Measurements from ENCODE around the gene LCAT. TPM values are rescaled to one million over a fixed set of nuclear protein-coding genes. Genes with fewer than 3 reads are reported as not detected.

Gene LCAT
- total RNA-seq, result 4.3 and 5.0 TPM in 2 replicates

GRCh38 chr16:67943619-67944504 is at the start of gene LCAT:
Gene LCAT, minus strand, starts transcription at chr16:67944120. Its CDS starts 19 bp downstream, at chr16:67944101.

GRCh38 chr16:67979955-67980678 is 36.2 kb upstream of the LCAT start, which contains the start of gene DPEP3:
Gene DPEP3, minus strand, starts transcription at chr16:67980499. Its CDS starts 119 bp downstream, at chr16:67980380.

GRCh38 chr16:67968400-67969253 is 24.7 kb upstream of the LCAT start, which contains the start of gene SLC12A4:
Gene SLC12A4, minus strand, starts transcription at chr16:67968637. Its CDS starts 84 bp downstream, at chr16:67968553.

GRCh38 chr16:67936124-67936879 is 7.6 kb downstream of the LCAT start, which contains the start of gene PSMB10:
Gene PSMB10, minus strand, starts transcription at chr16:67936850. Its CDS starts 101 bp downstream, at chr16:67936749.

GRCh38 chr16:67931712-67932461 is 12.0 kb downstream of the LCAT start, which contains the start of gene CTRL:
Gene CTRL, minus strand, starts transcription at chr16:67931862. Its CDS starts 10 bp downstream, at chr16:67931852.

GRCh38 chr16:67892899-67893742 is 50.8 kb downstream of the LCAT start, which contains the start of gene PSKH1:
Gene PSKH1, plus strand, starts transcription at chr16:67893254. Its CDS starts 15,496 bp downstream, at chr16:67908750.

Other genes with a start within 250 kb of the LCAT start
- 33.9 and 35.1 TPM in 2 replicates for gene GFOD2, start 224.8 kb downstream of the LCAT start, total RNA-seq
- 9.7 and 12.0 TPM in 2 replicates for gene RANBP10, start 137.6 kb downstream of the LCAT start, total RNA-seq
- gene TSNAXIP1, start 137.2 kb downstream of the LCAT start, total RNA-seq, result 0.13 and 0.14 TPM in 2 replicates
- gene THAP11, start 101.8 kb downstream of the LCAT start, total RNA-seq, result 21.8 and 27.1 TPM in 2 replicates
- 217 and 277 TPM in 2 replicates for gene NUTF2, start 97.2 kb downstream of the LCAT start, total RNA-seq
- gene CENPT, start 96.4 kb downstream of the LCAT start, total RNA-seq, result 29.0 and 31.2 TPM in 2 replicates
- 62.9 and 64.6 TPM in 2 replicates for gene EDC4, start 71.1 kb downstream of the LCAT start, total RNA-seq
- 0.66 TPM in 1 of 2 replicates, not detected in the other for gene NRN1L, start 59.2 kb downstream of the LCAT start, total RNA-seq
- 13.6 and 16.9 TPM in 2 replicates for gene PSKH1, start 50.9 kb downstream of the LCAT start, total RNA-seq
- gene CTRL, start 12.3 kb downstream of the LCAT start, total RNA-seq, result 0.57 TPM in 1 of 2 replicates, not detected in the other
- gene PSMB10, start 7.3 kb downstream of the LCAT start, total RNA-seq, result 22.0 and 25.1 TPM in 2 replicates
- gene SLC12A4, start 24.5 kb upstream of the LCAT start, total RNA-seq, result 47.2 and 53.5 TPM in 2 replicates
- not detected in 2 replicates for gene DPEP3, start 36.4 kb upstream of the LCAT start, total RNA-seq
- 0.22 TPM in 1 of 2 replicates, not detected in the other for gene DPEP2, start 55.4 kb upstream of the LCAT start, total RNA-seq
- gene DPEP2NB, start 71.8 kb upstream of the LCAT start, total RNA-seq, result not detected in 2 replicates
- 13.4 and 14.4 TPM in 2 replicates for gene DDX28, start 79.1 kb upstream of the LCAT start, total RNA-seq
- gene DUS2, start 79.2 kb upstream of the LCAT start, total RNA-seq, result 19.1 and 19.7 TPM in 2 replicates
- gene NFATC3, start 141.2 kb upstream of the LCAT start, total RNA-seq, result 33.1 and 37.2 TPM in 2 replicates